Measurements from ENCODE around the gene SLC5A8. TPM values are rescaled to one million over a fixed set of nuclear protein-coding genes. Genes with fewer than 3 reads are reported as not detected.

The SLC5A8 gene
- total and polyA plus RNA-seq, 9 of the 15 experiments (the other 6 are each of a cell fraction or from before 2014, with no cell fraction given), result not detected

GRCh38 chr12:101117842-101118241 is 92.2 kb downstream of the SLC5A8 start (continued):
- no peak for TF ChIP-seq ZC3H11A (IDR thresholded peaks at IDR 0.05; ENCODE audit: low read depth, low read length)
- TF ChIP-seq CBX1 (IDR thresholded peaks at IDR 0.05; ENCODE audit: low read depth), result no peak
- no peak for TF ChIP-seq UBTF (IDR thresholded peaks at IDR 0.05; ENCODE audit: borderline replicate concordance in 1 of 2, low read depth in 2 of 2, low read length in 2 of 2)

DNA sequence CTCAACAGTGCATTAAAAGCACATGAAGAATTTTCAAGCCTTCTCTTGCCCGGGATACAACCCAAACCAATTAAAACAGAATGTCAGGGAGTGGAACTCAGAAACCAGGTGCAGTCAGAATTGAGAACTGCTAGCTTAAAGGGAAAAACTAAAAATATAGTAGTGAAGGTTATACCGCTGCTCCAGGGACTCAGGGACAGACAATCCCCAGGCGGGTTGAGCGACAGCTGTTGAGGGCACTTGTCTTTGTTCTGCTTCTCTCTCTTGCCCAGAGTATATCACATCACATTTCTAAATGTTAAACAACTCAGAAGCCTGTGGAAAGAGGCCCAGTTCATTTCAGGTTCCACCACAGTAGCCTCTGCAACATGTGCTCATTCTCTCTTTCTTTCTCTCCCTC is 93.1 kb downstream of the SLC5A8 start:
- Histone ChIP-seq H3K36me3 (ENCODE audit: control insufficient read depth, insufficient read depth, low read length) (no peaks in the 10 kb centered on the region), H3K4me1 (replicated peaks in 1 of 2; ENCODE audit: control insufficient read depth in 2 of 2, insufficient read depth in 2 of 2, low read length in 2 of 2) (no peaks in the 10 kb centered on the region), H3K9me3 (replicated peaks; ENCODE audit: control insufficient read depth, insufficient read depth, low read depth, low read length) (no peaks in the 10 kb centered on the region), H3K9ac (ENCODE audit: insufficient read depth in 1 of 2, low read depth in 2 of 2, low read length in 2 of 2) (no peak overlapping the region), H3K4me3 (no peak overlapping the region), H3K9me1 (ENCODE audit: control insufficient read depth, insufficient read depth, low read length) (no peaks in the 10 kb centered on the region), H2AFZ (ENCODE audit: low read depth, low read length) (no peak overlapping the region), H3K79me2 (ENCODE audit: control insufficient read depth, insufficient read depth, low read length) (no peaks in the 10 kb centered on the region), H3K27me3 (ENCODE audit: control insufficient read depth in 2 of 2, insufficient read depth in 2 of 2, low read length in 2 of 2) (no peaks in the 10 kb centered on the region), H4K20me1 (replicated peaks; ENCODE audit: control insufficient read depth, insufficient read depth, low read length) (no peaks in the 10 kb centered on the region), H3K4me2 (ENCODE audit: insufficient read depth, low read length) (no peak overlapping the region), H3K27ac (ENCODE audit: extremely low read depth, low read depth, low read length) (no peak overlapping the region)
- ATAC-seq (no peak), FAIRE-seq (no peak), DNase-seq (ENCODE audit: extremely low read depth in 1 of 4, low spot score in 3 of 4) (no peak)
- in situ Hi-C loops (cut with MboI) (no loop called here), intact Hi-C loops (cut with micrococcal nuclease) (no loop called here)
- CTCF ChIA-PET (ENCODE audit: low intra/inter-chr PET ratio), result no interaction called here
- POLR2A ChIA-PET, result no interaction called here
- 0% methylated on average over 4 of the region's 4 CpGs for WGBS (ENCODE audit: insufficient coverage, low coverage, missing lambda C conversion rate)
- no TSS peak for BruUV-seq (replicated peaks)
- no peak for TF ChIP-seq ATF1 (CRISPR knock-in tag; IDR thresholded peaks at IDR 0.05)
- no peak for TF ChIP-seq ATF1 (tag; IDR thresholded peaks at IDR 0.05)
- TF ChIP-seq, protein P1, sequence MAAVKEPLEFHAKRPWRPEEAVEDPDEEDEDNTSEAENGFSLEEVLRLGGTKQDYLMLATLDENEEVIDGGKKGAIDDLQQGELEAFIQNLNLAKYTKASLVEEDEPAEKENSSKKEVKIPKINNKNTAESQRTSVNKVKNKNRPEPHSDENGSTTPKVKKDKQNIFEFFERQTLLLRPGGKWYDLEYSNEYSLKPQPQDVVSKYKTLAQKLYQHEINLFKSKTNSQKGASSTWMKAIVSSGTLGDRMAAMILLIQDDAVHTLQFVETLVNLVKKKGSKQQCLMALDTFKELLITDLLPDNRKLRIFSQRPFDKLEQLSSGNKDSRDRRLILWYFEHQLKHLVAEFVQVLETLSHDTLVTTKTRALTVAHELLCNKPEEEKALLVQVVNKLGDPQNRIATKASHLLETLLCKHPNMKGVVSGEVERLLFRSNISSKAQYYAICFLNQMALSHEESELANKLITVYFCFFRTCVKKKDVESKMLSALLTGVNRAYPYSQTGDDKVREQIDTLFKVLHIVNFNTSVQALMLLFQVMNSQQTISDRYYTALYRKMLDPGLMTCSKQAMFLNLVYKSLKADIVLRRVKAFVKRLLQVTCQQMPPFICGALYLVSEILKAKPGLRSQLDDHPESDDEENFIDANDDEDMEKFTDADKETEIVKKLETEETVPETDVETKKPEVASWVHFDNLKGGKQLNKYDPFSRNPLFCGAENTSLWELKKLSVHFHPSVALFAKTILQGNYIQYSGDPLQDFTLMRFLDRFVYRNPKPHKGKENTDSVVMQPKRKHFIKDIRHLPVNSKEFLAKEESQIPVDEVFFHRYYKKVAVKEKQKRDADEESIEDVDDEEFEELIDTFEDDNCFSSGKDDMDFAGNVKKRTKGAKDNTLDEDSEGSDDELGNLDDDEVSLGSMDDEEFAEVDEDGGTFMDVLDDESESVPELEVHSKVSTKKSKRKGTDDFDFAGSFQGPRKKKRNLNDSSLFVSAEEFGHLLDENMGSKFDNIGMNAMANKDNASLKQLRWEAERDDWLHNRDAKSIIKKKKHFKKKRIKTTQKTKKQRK (IDR thresholded peaks at IDR 0.05; ENCODE audit: borderline replicate concordance, low read depth, low read length), result no peak
- no peak for TF ChIP-seq YBX1 (IDR thresholded peaks at IDR 0.05)
- TF ChIP-seq ZNF121 (CRISPR knock-in tag; conservative IDR thresholded peaks at IDR 0.05), result no peak
- no peak for TF ChIP-seq NRF1 (conservative IDR thresholded peaks at IDR 0.05 in 1 of 2, IDR thresholded peaks at IDR 0.05 in 1 of 2)
- no peak for TF ChIP-seq ILF3 (IDR thresholded peaks at IDR 0.05; ENCODE audit: borderline replicate concordance)
- no peak for TF ChIP-seq ARID4B (CRISPR knock-in tag; IDR thresholded peaks at IDR 0.05)
- TF ChIP-seq MAZ (CRISPR knock-in tag; conservative IDR thresholded peaks at IDR 0.05 in 1 of 2, IDR thresholded peaks at IDR 0.05 in 1 of 2), result no peak
